ENCODE measurements around the gene SPAG16. TPM values are rescaled to one million over a fixed set of nuclear protein-coding genes. Genes with fewer than 3 reads are reported as not detected.

SPAG16 gene
- total RNA-seq, 1 experiment from 2014 or later: 17.3 TPM

DNA sequence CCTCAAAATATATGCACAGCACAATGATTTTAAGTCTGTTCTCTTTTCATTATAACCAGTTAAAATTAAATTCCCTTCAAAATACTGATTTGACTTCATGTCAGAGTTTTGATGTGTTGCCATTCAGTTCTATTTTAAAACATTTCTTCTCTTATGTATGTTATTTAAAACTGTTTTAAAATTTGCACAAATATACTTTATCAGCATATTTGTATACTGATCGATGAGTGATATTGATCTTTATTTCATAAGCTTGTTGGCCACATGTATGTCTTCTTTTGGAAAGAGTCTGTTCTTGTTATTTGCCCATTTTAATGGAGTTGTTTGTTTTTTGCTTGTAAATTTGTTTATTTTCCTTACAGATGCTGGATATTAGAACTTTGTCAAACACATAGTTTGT is 630.2 kb downstream of the SPAG16 start:
- Histone ChIP-seq H3T11ph (ENCODE audit: low read length) (no peak overlapping the region), H3K79me1 (ENCODE audit: insufficient read depth, low read depth, low read length, poor library complexity, severe bottlenecking) (no peaks in the 10 kb centered on the region), H3K4me1 (ENCODE audit: insufficient read depth, low read length) (no peaks in the 10 kb centered on the region), H2AK5ac (ENCODE audit: insufficient read length, low read length) (no peak overlapping the region), H3K23me2 (ENCODE audit: insufficient read length, low read depth, low read length, poor library complexity, severe bottlenecking) (no peaks in the 10 kb centered on the region), H3K18ac (ENCODE audit: insufficient read length, low read depth, low read length) (no peak overlapping the region), H4K5ac (ENCODE audit: insufficient read length, low read depth, low read length) (no peak overlapping the region), H4K8ac (replicated peaks; ENCODE audit: insufficient read length, low read depth, low read length) (no peak overlapping the region), H4K91ac (ENCODE audit: insufficient read length, low read depth, low read length) (no peak overlapping the region), H3K23ac (ENCODE audit: insufficient read length, low read depth, low read length) (no peak overlapping the region), H3K14ac (ENCODE audit: insufficient read depth, low read length) (no peak overlapping the region), H3K27ac (ENCODE audit: insufficient read length, low read depth, low read length) (no peak overlapping the region), H3K4me2 (ENCODE audit: insufficient read depth, insufficient read length, low read length) (no peak overlapping the region), H3K27me3 (ENCODE audit: insufficient read depth, low read length) (no peaks in the 10 kb centered on the region), H4K20me1 (ENCODE audit: control insufficient read depth, insufficient read depth, insufficient read length) (no peaks in the 10 kb centered on the region), H2BK12ac (ENCODE audit: insufficient read length, low read depth, low read length) (no peak overlapping the region), H3K9me3 (ENCODE audit: control insufficient read depth, low read depth, low read length) (no peaks in the 10 kb centered on the region), H2BK120ac (ENCODE audit: low read depth, low read length, poor library complexity, severe bottlenecking) (no peak overlapping the region), H2BK20ac (ENCODE audit: low read depth, low read length, poor library complexity, severe bottlenecking) (no peak overlapping the region), H3K4ac (ENCODE audit: low read depth, low read length) (no peak overlapping the region), H3K9ac (ENCODE audit: extremely low read depth, insufficient read length, low read length) (no peak overlapping the region), H2BK5ac (ENCODE audit: insufficient read length, low read length) (no peak overlapping the region), H3K79me2 (ENCODE audit: insufficient read depth, low read length) (no peaks in the 10 kb centered on the region), H2BK15ac (ENCODE audit: low read depth, low read length) (no peak overlapping the region), H2AFZ (ENCODE audit: low read length) (no peak overlapping the region), H3K56ac (ENCODE audit: insufficient read length, low read depth, low read length) (no peak overlapping the region)
- H3K4me3 Mint-ChIP-seq: no peak overlapping the region
- WGBS (ENCODE audit: extremely low coverage, insufficient read length, low lambda C conversion rate): no CpG with 5 or more reads among the region's 1 CpG
- peaks cover under 1 to 14% (median 11%) of the 10 kb centered on the region in 3 experiments; a peak in 5 of 7 replicates for H3K36me3 Mint-ChIP-seq (ENCODE audit: insufficient read depth in 1 of 3, low read depth in 3 of 3)
- no peak overlapping the region for H3K27ac Mint-ChIP-seq
- H3K4me1 Mint-ChIP-seq: no peaks in the 10 kb centered on the region
- DNase-seq: no peak
- no peak for TF ChIP-seq CTCF (conservative IDR thresholded peaks at IDR 0.05)
- peaks cover 12 to 20% of the 10 kb centered on the region in 2 experiments for H3K9me3 Mint-ChIP-seq
- H3K27me3 Mint-ChIP-seq (ENCODE audit: low read depth): no peaks in the 10 kb centered on the region

All from H9 (cell line).